ENCODE data around the gene EGR2.

The EGR2 gene

GRCh38 chr10:62816331-62817120 lies at the start of gene EGR2:
Gene EGR2, minus strand, starts transcription at chr10:62816366. Its CDS starts 337 bp downstream, at chr10:62816029.
- peak; percentile 96 for DNase-seq

- no peak for DNase-seq
Measured at GRCh38 chr10:62862447-62862846, 46.3 kb upstream of the EGR2 start.

GRCh38 chr10:62861507-62861906 lies 45.3 kb upstream of the EGR2 start:
- DNase-seq: peak; percentile 43

DNA sequence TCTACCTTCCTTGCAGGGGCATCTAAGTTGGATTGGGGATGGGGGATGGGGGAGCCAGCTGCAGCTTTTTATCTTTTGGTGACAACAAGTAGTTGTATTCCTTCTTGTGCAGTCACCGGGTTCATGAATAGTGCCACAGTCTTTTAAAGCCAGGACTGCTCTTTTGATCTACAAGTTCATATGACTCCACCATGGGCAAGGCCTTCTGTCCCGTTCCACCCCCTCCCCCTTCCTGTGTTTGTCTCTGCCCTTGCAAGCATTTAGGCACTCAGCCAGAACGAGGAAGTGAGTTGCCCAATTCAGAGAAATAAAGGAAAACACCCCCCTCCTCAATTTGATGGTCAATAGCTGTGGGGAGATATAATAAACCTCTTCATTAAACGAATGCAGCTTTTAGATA lies 44.8 kb upstream of the EGR2 start:
- peak; percentile 14 for DNase-seq

DNA sequence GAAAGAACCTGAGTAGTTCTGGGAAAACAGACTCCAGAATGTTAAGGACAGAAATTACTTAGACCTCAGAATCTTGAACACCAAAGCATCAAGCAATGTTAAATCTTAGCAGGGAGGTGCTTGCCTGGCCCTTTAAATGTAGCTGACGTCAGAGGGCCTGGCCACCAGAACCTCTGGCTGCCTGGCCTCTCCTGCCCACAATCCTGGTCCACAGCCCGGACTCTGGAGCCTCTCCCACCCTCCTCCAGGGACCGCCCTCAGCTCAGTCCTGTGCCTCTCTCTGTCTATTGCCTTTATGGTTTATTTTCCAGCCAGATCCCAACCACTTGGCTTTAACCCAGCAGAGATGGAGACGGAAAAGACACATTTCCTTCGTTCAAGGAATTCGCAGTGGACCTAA lies 42.2 kb upstream of the EGR2 start:
- no peak for DNase-seq

DNA sequence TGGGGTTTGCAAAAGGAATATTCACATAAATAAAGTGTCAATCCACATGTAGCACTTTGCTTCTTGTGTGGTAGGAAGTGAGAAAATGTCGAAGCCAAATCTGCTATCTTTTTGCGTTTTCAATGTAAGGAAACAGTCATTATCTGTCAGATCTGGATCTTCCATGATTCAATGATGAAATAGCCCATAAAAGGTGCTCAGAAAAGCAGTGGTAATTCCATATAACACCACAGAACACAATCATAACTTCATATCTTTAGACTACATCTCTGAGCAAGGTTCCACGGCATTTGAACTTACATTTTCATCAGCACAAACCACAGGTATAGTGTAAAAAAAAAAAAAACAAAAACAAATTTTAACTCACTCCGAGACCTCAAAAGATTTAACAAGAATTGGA lies 39.9 kb upstream of the EGR2 start:
- DNase-seq: peak; percentile 16

DNA sequence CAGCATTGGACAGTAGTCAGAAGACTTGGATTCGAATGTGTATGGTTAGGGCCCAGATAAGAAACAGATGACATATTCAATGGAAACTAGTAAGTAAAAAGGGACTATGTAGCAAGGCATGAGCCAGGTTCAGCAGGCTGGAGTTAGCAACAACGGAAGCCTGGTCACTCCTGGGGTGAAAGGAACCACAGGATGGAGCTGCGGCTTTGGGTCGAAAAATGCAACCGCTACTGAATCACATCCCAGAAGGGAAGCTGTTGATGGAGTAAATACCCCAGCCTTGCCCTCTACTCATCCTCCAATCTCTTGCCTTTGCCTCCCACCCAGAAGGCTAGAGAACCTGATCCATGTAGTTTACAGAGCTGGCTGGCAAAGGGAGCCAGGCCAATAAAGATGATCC lies 37.5 kb upstream of the EGR2 start:
- peak; percentile 71 for DNase-seq

- peak; percentile 71 for DNase-seq
Measured at GRCh38 chr10:62852961-62853702, 37.0 kb upstream of the EGR2 start.

- DNase-seq: peak; percentile 35
Measured at GRCh38 chr10:62851442-62851841, 35.3 kb upstream of the EGR2 start.

- DNase-seq: no peak
Measured at GRCh38 chr10:62850646-62851045, 34.5 kb upstream of the EGR2 start.

- no peak for DNase-seq
Measured at GRCh38 chr10:62847433-62847832, 31.3 kb upstream of the EGR2 start.

DNA sequence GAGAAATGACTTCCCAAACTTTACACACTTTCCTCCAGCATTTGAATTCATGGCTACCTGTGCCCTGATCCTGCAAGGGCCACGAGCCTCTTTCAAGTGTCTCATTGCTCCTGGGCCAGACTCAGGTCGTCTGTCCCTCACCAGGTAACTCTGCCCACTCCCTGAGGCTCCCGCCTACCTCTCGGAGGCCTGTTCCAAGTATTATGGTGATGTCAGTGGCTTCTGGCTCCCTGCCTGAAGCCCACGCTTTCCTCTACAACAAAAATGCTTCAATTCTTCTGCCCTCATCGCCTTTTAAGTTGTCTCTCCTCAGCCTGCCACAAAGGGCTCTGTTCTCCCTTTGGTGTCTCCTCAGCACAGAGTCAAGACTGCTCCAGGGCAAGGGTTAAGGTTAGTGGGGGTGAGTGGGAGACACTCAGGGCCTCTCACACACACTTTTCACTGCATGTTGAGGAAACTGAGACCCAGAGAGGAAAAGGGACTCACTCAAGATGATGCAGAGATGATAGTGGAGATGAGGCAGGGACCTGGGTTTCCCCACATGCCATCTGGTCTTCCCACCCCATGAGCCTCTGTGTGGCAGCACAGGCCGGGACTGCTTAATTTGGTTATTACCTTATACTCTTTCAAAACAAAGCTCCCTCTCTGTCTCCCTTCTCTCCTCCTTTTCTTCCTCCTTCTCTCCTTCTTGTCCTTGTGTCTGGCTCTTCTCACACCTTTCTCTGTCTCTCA lies 28.3 kb upstream of the EGR2 start:
- peak; percentile 51 for DNase-seq

GRCh38 chr10:62843600-62843999 lies 27.4 kb upstream of the EGR2 start:
- no peak for DNase-seq

DNA sequence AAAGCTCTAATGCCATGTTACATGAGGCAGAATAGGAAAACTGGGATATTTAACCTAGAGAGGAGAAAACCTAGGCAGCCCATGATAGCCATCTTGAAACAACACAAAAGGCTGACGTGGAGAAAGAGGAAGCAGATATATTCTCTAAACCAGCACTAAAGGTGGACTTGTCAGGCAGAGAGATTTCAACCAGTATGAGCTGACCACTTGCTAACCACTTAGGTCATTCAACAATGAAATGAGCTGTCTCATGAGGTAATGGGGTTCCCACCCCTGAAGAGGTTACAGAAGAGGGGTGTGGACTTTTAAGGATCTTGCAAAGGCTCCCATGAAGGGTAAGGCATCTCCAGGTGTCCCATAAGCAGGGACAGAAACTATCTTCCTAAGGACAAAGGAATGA lies 26.8 kb upstream of the EGR2 start:
- DNase-seq: no peak

DNA sequence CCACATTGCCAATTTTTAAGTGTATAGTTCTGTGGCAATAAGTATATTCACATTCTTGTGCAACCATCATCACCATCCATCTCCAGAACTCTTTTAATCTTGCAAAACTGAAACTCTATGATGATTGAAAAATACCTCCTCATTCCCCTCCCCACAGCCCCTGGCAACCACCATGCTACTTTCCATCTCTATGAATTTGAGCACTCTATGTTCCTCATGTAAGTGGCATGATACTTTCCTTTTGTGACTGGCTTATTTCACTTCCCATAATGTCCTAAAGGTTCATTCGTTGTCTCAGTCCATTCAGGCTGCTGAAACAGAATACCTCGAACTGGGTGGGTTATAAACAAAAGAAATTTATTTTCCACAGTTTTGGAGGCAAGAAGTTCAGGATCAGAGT lies 23.4 kb upstream of the EGR2 start:
- DNase-seq: peak; percentile 26

DNA sequence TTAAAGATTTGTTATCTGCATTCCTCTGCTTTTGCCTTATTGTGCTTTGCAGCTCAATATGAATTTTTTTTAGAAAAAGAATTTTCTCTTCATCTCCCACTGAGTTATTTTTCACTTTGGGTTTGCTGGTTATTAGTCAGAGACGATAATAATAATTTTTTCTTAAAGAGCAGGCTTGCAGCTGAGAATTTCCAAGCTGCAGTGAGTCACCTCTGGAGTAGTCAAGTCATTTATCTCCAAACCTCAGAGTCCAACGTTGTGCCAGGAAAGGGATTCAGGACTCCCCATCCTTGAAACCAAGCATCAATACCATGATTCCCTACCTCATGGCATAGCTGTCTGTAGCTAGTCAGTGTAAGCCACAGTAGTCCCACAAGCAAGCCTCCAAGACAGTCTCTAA lies 15.2 kb upstream of the EGR2 start:
- DNase-seq: no peak

DNA sequence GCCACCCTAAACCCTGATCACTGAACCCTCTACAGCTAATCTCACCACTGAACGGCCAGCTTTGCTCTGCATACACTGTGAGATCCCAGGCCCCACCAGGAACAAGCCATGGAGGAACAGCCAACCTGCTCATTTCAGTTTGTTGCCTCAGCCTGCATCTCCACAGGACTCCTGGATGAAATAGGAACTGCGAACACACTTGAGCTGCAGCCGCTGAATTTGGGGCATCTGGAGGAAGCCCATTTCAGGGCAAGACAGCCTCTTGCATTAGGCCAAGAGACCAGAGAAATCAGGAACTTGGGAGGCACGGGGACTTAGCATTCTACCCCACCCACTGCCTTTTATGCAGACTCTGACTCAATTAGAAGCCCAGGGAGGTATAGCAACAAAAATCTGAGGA lies 14.5 kb upstream of the EGR2 start:
- no peak for DNase-seq

GRCh38 chr10:62829622-62830021 lies 13.5 kb upstream of the EGR2 start:
- DNase-seq: no peak

DNA sequence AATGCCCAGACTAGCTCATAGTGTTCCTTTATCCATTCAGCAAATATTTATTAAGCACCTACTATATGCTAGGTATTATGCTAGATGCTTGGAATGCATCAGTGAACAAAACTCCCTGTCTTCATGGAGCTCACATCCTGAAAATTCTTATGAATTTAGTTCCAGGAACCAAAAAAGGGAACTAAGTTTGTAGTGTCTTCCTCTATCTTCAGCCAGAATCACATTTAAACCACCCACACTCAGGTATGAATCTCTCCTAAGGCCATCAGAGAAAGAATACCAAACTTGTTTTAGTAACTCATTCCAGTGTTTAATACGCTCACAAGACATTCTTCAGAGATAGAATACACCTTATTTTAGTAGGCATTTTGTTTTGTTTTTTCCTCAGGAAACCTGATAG lies 10.1 kb upstream of the EGR2 start:
- DNase-seq: no peak

GRCh38 chr10:62820586-62820985 lies 4.4 kb upstream of the EGR2 start:
- DNase-seq: no peak

- DNase-seq: peak; percentile 9
Measured at GRCh38 chr10:62819141-62819920, 3.2 kb upstream of the EGR2 start.

DNA sequence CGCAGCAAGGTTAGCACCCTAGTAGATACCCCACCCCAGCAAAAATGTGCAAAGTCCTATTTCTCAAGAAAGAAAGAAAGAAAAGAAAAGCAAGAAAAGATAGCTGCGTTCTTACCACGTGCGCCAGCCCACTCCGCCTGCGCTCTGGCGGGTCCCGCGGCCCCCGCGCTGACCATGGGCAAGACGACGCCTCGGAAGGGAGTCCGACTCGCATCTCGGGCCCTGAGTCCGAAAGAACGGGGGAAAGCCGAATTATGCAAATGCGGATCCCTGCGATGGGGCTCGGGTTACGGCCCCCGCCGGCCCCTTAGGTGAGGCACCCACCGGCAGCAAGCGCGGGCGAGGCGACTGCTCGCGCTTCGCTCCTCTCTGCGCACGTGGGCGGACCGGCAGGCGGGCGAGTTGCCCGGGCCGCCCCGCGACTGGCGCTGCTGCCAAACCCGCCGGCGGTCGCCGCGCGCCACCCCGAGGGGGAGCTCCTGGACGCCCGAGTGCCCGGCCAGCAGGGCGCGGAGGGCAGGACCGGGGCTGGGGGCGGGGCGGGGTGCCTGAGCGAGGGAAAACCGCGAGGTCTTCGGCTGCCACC lies 2.4 kb upstream of the EGR2 start:
- DNase-seq: peak; percentile 79

All from stimulated activated CD4-positive, alpha-beta T cell treated with anti-CD3 and anti-CD28 coated beads, Interleukin-15, amount 100 ng/mL, for 24 hours (primary cell).